HG03575 (cell line): ENCODE data around the gene CCDC190.

ENCODE experiments used
- ATAC-seq: cut with Tn5 transposase; IDR thresholded peaks from one replicate; pipeline ENCODE4 v1.9.1; 2021; ENCODE audit not compliant: unreplicated experiment, insufficient number of reproducible peaks, low FRiP score; ENCODE audit errors: extremely low read depth

CCDC190 gene, protein sequence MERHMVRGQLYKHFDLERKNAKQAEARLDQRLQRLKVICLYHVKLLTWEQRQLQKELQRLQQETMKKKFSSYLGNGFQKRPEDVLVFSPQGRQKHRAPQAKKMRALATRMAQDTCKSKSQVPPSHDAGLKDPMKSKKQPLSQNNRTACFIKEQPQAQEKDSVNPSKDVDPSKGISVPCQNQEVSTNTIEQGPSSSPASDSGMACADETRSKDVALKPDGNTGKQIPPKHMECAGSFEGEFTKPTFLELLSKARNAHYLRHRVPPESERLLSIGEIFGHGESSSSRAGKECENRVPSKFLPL

DNA sequence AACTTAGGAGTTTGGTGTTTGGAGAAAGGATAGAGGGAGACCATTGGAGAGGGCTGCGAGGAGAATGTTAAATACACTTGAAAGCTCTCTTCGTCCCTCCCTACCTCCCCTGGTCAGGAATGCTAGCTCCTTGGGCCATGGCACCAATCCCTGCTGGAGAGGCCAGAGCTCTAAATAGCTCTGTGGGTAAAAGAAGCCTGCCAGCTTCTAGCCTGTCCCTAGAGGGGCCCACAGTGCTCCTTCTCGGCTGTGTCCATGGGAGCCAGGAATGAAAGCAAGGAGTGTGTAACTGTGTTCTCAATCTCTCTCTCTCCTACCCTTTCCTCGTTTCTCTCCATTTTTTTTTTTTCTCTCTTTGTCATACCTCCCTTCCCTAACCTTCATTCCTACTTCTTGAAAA lies at the start of gene CCDC190:
TSS of gene CCDC190 (minus strand) at position 75 of the 400 bp plus-strand sequence. CDS start 1,529 bp downstream, outside the sequence.
- no peak for ATAC-seq

DNA sequence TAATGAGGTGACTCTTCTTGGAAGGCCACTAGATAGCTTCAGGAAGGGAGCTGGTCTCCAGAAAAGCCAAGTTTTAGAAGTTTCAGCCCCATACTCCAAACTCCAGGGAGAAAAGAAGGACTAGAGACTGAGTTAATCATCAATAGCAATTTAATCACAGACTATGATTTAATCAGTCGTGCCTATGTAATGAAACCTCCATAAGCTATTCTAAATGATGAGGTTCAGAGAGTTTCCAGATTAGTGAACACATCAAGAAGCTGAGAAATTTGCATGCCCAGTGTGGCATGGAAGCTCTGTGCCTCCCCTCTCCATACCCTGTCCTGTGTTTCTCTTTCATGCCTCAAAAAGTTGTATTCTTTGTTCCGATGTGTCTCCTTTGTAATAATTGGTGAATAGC lies 49.2 kb upstream of the CCDC190 start:
- no peak for ATAC-seq

DNA sequence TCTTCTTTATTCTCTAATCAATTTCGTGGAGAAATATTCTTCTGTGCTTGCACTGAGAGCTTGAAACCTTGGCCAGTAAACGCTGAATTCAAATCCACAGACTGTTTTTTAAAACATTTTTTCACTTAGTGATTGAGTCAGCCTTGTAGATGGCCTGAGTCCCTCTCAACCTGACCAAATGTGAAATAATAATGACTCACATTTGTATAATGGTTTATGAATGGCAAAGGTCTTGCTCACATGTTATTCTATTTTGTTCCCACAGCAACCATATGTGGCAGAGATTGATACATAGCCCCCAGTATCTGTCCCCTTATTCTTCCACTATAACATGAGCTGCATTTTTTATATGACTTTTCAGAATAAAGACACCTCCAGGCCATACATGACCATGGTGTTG lies 47.8 kb upstream of the CCDC190 start:
- no peak for ATAC-seq

DNA sequence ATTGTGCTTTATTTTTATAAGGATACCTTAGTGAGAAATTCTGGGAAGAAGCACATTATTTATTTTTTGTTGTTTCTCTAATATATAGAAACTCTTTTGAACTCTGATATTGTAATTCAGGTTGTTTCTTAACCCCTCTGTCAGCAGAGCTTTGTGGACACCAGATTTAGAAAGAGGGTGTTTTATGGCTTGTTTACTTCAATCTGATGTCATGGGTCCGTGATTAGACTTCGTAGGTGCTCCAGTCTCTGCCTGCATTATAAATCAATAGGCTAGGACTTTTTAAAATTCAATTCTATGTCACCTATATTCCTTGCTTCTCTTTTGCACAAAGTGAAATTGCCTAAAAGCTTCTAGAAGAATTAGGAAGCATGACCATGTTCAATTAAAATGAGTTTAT lies 47.3 kb upstream of the CCDC190 start:
- ATAC-seq, result no peak

DNA sequence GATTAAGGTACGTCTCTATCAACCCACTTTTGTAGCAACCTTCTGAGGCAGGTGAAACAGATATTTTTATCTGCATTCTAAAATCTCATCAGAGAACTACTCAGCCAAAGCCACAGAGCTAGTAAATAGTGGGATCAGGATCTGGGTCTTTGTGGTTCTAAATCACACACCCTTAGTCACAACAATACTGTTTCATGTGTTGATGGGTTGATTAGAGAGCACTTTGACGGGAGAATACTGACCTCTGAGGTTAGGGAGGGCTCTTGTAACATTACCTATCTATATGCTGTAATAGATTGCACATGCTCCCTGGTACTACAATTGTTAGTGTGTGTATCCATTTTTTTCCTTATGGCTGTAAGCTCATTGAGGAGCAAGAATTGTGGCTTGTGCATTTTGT lies 45.5 kb upstream of the CCDC190 start:
- ATAC-seq, result no peak

DNA sequence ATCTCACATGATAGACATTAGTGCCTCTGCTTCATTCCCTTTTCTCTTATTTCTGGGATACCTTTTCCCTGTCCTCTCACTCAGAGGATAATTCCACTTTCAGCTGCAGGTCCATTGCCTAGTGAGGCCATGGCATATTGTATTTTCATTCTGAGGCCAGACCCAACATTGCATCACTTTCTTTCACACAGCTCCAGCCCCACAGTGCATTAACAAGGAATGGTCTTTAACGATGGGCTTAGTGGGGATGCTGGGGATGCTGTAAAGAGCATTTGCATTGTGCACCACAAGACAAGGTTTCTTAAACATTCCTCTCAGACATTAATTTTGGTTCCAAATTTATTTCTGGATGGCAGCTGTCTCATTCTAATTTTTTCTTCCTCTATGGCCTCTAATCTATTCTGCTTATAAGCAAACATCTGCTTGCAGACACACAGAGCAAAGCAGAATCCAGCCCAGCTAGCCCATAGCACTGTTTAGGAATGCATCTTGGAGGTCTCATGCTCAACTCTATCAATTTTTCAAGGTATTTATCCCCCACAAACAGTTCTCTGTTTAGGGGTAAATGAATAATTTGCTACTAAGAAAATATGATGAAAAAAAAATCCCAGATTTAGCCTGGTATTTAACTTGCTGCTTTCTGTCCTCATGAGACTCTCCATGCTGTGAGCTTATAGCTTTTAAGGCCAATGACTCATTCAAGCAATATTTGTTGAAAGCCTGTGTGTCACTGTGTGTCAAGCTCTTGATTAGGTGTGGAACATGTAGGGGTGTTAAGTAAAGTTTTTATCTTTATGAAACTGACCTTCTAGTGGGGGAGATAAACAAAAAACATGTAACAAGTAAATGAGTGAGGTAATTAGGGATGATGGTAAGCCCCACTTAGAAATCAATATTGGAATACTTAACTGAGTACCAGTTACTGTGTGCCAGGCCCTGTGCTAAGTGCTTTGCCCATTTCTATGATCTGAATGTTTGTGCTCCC lies 44.5 kb upstream of the CCDC190 start:
- no peak for ATAC-seq

DNA sequence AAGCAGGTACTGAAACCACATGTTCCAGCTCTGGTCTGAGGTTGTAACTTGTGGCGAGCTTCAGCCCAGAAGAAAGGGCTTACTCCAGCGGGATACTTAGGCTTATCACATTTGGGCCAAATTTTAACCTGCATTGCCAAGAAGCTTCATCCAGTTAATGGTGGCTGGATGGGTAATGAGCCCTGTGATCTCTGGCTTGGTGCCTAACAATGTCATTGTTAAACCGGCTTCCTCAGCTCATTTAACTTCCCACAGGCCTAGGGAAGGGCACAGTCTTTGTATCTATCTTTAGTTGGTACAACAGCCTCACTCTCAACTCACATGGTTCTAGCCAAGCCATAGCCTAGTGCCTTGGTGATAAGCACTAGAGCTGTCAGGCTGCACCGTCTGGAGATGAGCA lies 43.6 kb upstream of the CCDC190 start:
- ATAC-seq, result no peak

DNA sequence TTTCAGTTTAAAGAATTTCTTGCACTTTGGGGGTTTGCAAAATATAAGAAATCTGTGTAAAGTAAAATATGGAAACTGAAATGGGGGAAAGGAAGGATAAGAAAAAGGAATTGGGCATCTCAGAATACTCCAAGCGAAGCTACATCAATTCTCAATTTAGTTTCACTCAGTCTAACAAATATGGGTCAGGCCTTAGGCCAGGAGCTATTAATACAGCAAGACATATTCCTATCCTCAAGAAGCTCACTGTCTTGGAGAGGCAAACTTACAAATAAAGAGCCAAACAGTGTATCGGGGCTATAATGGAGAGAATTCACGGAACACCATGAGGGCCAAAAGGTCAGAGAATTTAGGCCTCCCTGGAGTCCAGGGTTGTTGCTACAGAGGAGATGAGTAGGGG lies 43.0 kb upstream of the CCDC190 start:
- ATAC-seq, result no peak

DNA sequence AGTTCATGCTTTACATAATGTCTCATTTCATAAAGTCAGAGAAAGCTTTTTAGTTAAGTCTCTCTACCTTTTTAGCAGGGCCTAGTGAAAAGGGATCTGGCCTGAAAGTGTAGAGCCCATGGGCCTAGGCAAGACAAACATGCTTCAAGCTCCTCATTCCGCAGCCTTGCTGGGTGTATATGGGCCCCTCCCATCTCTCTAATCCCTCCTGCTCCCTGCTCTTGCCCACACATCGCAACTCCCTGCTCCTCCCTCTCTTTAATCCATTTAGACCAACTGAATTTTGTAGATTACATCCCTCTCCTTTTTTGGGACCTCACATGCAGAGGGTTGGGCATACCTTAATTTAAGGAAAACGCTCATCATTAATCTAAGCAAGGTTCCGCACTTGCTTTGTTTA lies 42.3 kb upstream of the CCDC190 start:
- no peak for ATAC-seq

DNA sequence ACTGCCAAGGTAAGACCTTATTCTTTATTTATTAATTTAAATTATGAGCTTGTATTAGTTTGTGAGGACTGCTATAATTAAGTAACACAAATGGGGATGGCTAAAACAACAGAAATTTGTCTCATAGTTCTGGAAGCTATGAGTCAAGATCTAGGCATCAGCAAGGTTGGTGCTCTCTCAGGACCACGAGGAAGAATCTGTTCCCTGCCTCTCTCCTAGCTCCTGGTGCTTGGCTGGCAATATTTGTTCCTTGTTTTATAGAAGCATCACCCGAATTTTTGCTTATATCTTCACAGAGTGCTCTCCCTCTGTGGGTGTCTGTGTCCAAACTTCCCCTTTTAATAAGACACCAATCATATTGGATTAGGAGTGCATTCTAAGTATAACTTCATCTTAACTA lies 41.4 kb upstream of the CCDC190 start:
- no peak for ATAC-seq

DNA sequence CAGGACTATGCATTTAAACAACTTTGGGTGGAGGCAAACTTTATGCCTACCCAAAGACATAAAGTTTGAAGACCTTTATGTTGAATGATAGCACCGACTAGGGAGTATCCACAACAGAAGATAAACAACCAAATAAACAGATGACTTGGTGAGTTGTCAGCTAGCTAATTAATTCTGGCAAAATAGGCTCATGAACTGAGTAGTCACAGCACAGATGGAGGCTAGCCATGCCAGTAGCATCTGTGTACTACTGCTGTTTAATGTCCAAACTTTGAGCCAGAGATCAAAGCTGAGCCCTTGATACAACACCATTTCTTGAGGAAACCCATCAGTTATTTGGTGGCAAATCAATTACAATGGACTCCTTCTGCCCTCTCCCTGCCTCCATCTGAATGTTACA lies 40.3 kb upstream of the CCDC190 start:
- no peak for ATAC-seq

DNA sequence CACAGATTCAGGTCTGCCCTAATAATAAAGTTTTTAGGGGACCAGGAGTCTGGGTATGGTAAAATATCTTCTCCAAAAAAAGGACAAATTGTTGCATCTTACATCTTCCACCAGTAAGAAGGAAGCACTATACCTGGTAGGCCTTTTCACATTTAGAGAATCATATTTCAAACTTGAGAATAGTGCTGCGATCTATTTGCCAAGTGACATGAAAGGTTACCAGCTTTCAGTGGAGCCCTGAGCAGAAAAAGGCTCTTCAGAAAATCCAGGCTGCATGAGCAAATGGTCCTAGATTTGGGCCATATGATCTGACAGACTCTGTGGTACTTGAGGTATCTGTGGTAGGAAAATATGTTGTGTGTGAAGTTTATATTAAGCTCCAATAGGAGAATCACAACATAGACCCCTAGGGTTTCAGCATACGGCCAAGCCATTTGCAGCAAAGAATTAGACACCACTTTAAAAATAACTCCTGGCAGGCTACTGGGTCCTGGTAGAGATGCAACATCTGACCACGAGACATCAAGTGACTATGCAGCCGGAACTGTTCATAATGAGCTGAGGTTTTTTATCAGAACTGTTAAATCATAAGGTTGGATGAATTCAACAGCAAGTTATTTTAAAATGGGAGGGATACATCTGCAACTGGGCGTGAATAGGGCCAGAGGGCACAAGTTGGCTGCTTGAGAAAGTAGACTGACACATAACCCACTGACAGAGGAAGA lies 38.6 kb upstream of the CCDC190 start:
- ATAC-seq, result no peak

DNA sequence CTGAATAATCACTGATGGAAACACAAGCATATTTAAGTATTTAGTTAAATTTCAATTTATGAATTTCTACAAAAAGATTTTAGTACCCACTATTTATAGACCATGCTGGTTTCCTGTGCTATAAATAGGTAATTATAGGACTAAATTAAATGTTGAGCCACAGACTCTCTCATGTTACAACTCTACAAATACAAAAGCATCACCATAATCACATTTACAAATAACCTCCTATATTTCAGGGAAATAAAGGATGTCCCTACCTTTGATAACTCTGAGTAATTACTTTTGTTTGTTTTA lies 32.6 kb upstream of the CCDC190 start:
- ATAC-seq, result no peak

DNA sequence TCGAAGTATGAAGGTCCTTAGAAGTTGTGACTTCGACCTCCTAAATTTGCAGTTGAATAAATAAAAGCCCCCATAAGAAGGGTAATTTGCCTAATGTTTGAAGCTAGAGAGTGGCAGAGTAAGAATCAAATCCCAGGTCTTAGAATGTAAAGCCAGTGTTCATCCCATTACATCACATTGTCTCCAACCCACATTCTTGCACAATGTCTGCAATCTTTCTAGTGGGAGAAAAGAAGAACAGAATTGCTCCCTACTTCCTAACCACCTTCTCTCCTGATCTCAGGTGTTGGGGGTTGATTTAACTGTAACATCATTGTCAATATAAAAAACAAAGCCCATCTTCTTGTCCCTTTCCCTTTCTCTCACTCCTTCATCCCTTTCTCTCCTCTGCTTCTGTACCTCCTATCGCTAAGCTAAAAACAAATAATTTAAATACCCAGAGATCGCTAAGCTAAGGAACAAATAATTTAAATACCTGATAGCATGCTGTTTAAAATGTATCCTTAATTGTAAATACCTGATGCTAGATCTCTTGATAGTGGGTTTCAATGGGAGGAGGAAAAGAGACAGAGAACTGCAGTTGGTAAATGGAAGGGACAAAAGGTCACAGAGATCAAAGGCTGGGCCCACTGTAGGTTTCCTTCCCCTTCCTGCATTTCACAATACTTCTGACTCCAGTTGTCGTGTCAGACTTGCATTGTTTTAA lies 32.1 kb upstream of the CCDC190 start:
- no peak for ATAC-seq

DNA sequence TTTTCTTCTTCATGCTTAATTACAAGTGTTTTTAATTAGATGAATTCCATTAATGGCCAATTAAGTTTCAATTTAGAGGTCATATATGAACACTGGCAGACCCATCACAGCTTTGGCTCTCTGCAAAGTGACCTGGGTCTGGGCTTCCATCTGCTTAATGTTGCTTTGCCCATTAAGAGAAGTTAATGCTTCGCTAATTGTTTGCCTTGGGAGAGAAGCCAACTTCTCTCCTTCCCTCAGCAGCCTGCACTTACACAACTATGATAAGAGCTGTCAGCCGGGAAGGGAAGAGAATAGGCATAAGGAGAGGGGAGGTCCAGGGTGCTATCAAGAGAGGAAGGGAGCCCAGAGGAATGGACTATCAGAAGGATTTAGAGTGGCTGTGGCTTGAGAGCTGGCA lies 29.0 kb upstream of the CCDC190 start:
- ATAC-seq, result no peak

DNA sequence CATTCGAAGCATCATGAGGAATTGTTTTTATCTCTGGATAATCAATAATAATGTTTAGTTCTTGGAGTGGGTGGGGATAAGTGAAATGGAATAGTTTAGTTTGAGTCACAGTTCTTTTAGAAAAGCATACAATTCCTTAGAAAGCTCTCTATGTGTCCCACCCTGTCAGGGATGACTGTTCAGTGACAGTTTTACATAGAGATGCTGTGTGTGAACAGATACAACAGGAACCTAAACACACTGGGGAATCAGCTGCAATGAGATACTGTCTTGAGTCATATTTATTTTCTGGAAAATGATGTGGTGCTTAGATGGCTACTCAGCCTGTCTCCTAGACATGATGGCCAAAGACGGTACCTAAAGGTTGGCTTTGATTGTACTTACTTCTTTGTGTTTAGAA lies 25.7 kb upstream of the CCDC190 start:
- no peak for ATAC-seq

DNA sequence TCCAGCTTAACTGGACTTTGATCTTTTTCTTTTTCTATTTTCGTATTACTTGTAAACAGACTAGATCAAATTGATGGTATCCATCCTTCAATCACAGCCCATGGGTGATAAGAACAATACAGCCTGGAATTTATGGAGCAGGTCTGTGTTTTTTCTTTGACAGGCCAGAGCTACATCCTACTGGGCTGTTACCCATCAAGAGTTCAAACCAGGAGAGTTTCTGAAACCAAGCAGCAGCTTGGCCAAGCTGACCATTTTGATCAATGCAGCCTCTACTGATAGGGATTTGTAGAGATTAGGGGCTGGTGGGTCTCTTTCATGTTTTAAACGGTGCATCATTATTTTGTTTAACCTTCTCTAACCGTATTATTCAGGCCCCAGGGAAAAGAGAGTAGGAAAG lies 24.3 kb upstream of the CCDC190 start:
- no peak for ATAC-seq

DNA sequence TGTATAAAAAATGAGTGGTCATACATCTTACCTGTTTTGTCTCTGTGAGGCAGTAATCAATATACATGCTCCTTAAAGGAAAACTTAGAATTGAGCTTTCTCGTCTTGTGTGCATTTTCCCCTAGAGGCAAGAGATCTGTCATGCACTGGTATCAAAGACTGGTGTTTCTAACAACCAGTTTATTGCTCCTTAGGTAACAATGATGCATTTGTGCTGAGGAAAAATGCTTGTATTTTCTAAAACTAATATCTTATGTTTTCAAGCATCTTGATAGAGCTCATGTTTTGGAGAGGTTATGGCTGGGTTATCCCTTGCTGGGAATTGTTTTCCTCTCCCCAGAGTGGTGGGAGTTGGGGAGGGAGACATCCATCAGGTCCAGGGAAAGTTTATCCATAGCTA lies 23.9 kb upstream of the CCDC190 start:
- ATAC-seq, result no peak

DNA sequence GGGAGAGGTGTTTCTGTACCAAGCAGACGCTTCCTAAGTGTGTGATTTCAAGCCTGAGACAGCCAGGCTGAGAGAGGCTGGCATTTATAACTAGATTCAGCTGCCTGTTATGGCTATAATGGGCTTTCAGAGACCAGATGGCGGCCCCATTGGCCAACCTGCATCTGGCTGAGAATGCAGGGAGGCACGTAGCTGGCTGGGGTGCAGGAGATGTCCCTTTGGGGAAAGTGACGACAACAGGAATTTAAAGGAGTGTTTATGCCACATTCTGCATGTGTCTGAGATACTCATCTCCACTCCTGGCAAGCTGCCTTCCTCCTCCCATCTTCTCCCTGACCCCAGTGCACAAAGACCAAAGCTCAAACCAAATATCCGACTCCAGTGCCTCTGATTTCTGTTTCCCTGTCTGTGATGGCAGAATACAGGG lies 21.3 kb upstream of the CCDC190 start:
- no peak for ATAC-seq
